GM12872 (cell line): ENCODE measurements around the gene NHERF2.

ENCODE experiments used
- TF ChIP-seq, protein P1 (sequence below): IDR thresholded peaks from 3 replicates; pipeline ENCODE4 v1.5.1; 2011; ENCODE audit warnings: low read depth, mild to moderate bottlenecking, low read length, moderate library complexity; ENCODE audit not compliant: insufficient read depth

Gene NHERF2

GRCh38 chr16:2039274-2040031 is 12.8 kb downstream of the NHERF2 start:
- TF ChIP-seq, protein P1, sequence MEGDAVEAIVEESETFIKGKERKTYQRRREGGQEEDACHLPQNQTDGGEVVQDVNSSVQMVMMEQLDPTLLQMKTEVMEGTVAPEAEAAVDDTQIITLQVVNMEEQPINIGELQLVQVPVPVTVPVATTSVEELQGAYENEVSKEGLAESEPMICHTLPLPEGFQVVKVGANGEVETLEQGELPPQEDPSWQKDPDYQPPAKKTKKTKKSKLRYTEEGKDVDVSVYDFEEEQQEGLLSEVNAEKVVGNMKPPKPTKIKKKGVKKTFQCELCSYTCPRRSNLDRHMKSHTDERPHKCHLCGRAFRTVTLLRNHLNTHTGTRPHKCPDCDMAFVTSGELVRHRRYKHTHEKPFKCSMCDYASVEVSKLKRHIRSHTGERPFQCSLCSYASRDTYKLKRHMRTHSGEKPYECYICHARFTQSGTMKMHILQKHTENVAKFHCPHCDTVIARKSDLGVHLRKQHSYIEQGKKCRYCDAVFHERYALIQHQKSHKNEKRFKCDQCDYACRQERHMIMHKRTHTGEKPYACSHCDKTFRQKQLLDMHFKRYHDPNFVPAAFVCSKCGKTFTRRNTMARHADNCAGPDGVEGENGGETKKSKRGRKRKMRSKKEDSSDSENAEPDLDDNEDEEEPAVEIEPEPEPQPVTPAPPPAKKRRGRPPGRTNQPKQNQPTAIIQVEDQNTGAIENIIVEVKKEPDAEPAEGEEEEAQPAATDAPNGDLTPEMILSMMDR = no peak

DNA sequence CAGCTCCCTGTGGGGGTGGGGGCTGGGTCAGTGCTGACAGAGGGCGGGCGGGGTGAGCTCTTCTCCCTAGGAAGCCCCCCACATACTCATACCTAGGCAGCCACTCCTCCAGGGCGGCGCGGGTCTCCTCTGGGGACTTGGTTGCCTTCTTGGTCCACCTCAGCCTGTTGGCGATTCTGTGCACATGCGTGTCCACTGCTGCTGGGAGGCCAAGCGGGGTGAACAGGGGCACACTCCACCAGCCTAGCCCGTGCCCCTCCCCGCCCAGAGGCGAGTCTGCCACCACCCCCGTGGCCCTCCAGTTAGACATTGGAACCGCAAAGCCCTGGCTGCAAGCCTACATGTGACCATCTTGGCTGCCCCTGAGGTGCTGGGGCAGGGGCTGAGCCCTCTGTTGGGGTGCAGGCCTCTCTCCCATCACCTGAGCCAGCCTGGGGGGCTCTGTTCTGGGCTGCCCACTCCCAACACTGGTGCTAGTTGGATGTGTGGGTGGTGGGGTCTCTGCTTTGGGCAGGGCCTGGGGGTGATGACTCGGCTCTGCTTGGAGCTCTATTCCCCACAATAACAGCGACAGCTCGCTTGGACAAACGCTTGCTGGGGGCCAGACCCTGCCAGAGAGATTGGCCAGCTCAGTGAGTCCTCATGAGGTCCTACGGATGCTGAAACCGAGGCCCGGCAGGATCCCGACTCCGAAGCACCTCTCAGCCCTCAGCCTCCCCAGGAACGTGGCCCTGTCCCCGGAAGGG is 13.5 kb downstream of the NHERF2 start:
- TF ChIP-seq, protein P1 = no peak

DNA sequence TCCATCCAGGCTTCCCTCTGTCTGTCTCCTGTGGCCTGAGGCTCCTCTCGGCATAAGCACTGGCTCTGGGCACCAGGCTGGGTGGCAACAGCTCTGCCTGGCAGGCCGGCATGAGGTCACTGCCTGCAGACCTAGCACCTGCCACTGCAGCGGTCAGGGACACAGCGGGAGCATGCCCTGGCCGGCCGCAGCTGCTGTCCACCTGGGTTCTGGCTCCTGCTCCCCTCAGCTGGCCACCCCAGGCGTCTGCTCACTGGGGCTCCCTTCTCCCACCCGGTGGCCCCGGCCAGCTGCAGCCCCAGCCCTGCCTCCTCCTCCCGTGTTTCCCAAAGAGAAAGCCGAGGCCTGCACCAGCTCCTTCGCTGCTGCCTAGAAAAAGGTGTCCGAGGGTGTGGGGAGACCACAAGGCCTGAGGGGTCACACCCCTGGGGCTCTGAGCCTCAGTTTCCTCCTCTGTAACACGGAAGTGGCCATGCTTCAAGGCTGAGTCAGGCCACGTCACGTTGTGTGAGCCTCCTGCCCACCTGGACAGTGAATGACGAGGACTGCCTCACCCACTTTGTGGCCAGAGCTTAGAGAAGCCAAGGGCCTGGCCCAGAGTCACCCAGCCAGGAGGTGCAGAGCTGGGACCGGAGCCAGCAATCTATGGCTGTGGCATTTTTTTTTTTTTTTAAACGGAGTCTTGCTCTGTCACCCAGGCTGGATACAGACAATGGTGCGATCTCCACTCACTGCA is 14.3 kb downstream of the NHERF2 start:
- TF ChIP-seq, protein P1 = no peak

GRCh38 chr16:2042171-2042985 is 15.7 kb downstream of the NHERF2 start:
- TF ChIP-seq, protein P1 = no peak

GRCh38 chr16:2042986-2043666 is 16.4 kb downstream of the NHERF2 start:
- TF ChIP-seq, protein P1 = no peak

- TF ChIP-seq, protein P1 = no peak
These were observed 17.2 kb downstream of the NHERF2 start for GRCh38 chr16:2043667-2044451.
